Muscle of leg (tissue), 9 donors: ENCODE results near the gene NUB1. TPM values are rescaled to one million over a fixed set of nuclear protein-coding genes. Genes with fewer than 3 reads are reported as not detected.

Source experiments
- polyA plus RNA-seq, 8 donors: library from polyadenylated mRNA; unstranded; fragments of 120-200 nt; gene quantifications; one replicate each; pipeline versions ENCODE4 v1.2.1 to v1.2.3, GENCODE V29; 2013; ENCODE audit warnings: inconsistent platforms in 1 of 8, low replicate concordance in 1 of 8; ENCODE audit not compliant: insufficient read length in 8 of 8, insufficient read depth in 1 of 8
- total RNA-seq: library from RNA; stranded (reverse); fragments of 120-200 nt; gene quantifications from one replicate; pipeline ENCODE4 v1.2.4, GENCODE V29; 2013

NUB1 gene
- total and polyA plus RNA-seq, 9 donors = 25.6 to 40.6 (median 32.6) TPM

Other genes starting within 250 kb of the NUB1 start
- 0.44 TPM for gene GBX1, start 174.1 kb upstream of the NUB1 start, total RNA-seq
- gene GBX1, start 174.1 kb upstream of the NUB1 start, polyA plus RNA-seq = 1 to 10 TPM in 5 of 8 donors, under 1 TPM in 3; 0.59 to 2.5 (median 1.5) TPM
- gene ASB10, start 154.6 kb upstream of the NUB1 start, total RNA-seq = 3.1 TPM
- 1 to 10 TPM; 1.3 to 5.7 (median 3.0) TPM for gene ASB10, start 154.6 kb upstream of the NUB1 start, polyA plus RNA-seq
- gene H2BK1, start 131.3 kb upstream of the NUB1 start, total RNA-seq = not detected
- gene H2BK1, start 131.3 kb upstream of the NUB1 start, polyA plus RNA-seq = not detected
- 18.5 TPM for gene ABCF2, start 114.6 kb upstream of the NUB1 start, total RNA-seq
- gene ABCF2, start 114.6 kb upstream of the NUB1 start, polyA plus RNA-seq = 10 to 100 TPM; 17.3 to 21.1 (median 18.5) TPM
- gene CHPF2, start 109.3 kb upstream of the NUB1 start, total RNA-seq = 21.9 TPM
- 10 to 100 TPM; 20.1 to 32.6 (median 23.4) TPM for gene CHPF2, start 109.3 kb upstream of the NUB1 start, polyA plus RNA-seq
- 106 TPM for gene SMARCD3, start 93.1 kb upstream of the NUB1 start, total RNA-seq
- gene SMARCD3, start 93.1 kb upstream of the NUB1 start, polyA plus RNA-seq = 100 to 1,000 TPM; 109 to 180 (median 151) TPM
- 3.4 TPM for gene WDR86, start 68.2 kb downstream of the NUB1 start, total RNA-seq
- 10 to 100 TPM in 1 of 8 donors, 1 to 10 TPM in 7; 2.8 to 11.0 (median 5.8) TPM for gene WDR86, start 68.2 kb downstream of the NUB1 start, polyA plus RNA-seq
- 0.09 TPM for gene CRYGN, start 98.3 kb downstream of the NUB1 start, total RNA-seq
- gene CRYGN, start 98.3 kb downstream of the NUB1 start, polyA plus RNA-seq = under 1 TPM in 5 of 8 donors, not detected in 3; 0.05 to 0.41 (median 0.15) TPM
- gene RHEB, start 178.1 kb downstream of the NUB1 start, total RNA-seq = 78.4 TPM
- 100 to 1,000 TPM in 1 of 8 donors, 10 to 100 TPM in 7; 75.6 to 101 (median 84.0) TPM for gene RHEB, start 178.1 kb downstream of the NUB1 start, polyA plus RNA-seq